CD4-positive, alpha-beta T cell treated with Interleukin-2 at 100 ng/mL for 4 hours (primary cell): Measurements from ENCODE around the gene ZBTB7C.

Experiments
- DNase-seq: peaks from one replicate; pipeline ENCODE4 v3.0.0-alpha.2; 2020; ENCODE audit warnings: low spot score

ZBTB7C gene

DNA sequence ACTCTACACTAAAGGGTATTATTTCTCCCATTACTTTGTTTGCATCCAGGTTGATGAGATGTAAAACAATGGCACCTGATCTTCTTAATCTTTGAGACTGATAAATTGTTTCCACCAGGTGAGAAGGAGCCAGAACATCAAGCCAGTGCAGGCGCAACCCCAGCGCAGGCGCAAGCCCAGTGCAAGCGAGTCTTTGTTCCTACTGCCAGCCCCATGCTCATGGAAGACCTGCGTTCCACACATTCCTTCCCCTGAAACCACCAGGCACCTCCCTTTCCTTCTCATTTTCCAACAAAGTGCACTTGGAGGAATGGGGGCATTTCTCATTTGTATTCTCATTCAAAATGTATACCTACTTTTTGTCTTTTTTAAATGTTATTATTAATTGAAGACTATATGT lies 290.0 kb downstream of the ZBTB7C start:
- DNase-seq: no peak

DNA sequence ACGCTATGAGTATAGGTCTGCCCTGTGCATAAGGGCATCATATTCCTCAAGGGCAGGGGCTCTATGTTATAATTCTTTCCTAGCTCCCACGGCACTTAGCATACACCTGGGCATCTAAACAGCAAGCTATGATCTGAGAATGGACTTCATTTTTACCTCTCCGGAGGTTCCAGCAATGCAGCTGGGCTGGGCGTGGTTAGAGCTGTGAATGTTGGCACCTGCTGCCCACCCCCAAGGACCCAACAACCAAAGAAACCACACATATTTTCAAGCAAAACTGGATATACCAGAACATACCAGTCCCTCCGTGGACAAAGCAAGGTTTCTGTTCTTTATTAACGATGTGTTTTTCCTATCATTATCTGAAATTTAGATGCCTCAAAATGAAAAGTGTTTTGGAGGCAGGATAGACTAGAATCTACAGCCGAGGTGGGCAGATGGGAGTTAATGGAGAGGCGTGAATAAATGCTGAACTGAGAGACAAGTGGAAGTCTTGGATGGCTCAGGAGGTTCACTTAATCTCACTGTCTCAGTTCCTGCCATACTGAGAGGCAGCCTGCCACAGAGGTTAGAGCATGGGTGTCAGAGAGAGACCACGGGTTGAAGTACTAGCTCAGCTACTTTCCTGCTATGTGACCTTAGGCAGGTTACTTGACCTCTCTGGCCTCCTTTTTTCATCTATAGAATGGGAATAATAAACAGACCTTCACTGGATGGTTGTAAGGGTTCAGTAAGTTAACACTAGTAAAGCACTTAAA lies 292.1 kb downstream of the ZBTB7C start:
- no peak for DNase-seq

DNA sequence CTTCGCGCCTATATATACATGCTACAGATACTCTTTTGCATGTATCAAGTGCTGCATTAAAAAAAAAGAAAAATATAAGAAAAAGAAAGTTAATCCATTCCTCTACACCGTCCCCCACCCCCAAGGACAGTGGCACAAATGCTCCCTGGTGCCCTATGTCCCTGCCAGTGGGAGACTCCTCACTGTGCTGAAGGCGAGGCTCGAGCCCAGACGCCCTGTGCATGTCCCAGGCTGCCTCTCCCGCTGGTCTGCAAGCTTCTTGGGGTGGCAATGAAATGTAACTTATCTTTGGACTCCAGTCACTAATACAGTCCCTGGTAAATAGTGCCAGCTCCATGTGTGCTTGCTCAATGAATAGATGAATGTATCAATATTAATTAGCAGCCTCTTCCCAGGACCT lies 293.2 kb downstream of the ZBTB7C start:
- DNase-seq: no peak

- DNase-seq: no peak
Observed at GRCh38 chr18:48113691-48114090, 295.5 kb downstream of the ZBTB7C start.

- DNase-seq: no peak
Observed at GRCh38 chr18:48111587-48111986, 297.6 kb downstream of the ZBTB7C start.

DNA sequence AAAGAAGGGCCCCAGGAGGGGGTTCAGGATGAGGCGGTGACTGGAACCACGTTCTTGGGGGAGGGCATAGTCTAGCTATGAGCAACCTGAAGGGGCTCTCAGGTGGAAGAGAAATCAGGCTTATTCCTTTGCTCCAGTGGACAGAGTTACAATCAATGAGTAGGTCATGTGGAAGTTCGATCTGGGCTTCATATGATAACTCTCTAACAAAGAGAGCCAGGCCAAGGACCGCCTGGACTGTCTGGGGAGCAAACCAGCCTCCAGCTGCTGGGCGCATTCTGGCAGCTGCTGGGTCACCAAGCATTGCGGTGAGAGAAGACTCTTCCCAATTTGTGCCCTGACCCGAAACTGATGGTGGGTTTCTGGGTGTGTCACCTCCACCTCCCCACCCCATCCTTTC lies 298.4 kb downstream of the ZBTB7C start:
- no peak for DNase-seq

DNA sequence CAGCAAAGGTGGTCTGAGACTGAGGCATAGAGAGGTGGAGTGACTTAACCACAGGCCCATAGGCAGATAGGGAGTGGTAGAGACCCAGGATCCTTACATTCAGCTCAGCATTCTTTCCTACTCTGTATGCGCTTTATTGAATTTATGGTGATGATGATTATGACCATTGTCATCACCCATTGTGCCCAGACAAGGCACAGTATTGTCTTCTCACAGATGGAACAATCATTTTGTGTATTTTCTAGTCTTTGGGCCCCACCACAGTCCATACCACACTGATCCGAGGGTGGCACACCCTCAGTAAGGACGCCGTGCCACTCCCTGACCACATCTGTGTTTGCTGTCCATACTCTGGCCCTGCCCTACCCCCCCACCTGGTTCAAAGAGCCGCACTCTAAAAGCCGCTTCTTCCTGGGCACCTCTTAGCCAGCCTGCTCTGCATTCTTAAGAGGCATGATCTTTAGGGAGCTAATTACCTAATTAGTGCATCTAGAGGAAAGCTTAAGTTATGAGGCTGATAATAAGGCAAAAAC lies 299.2 kb downstream of the ZBTB7C start:
- no peak for DNase-seq

- DNase-seq: no peak
Observed at GRCh38 chr18:48108136-48108535, 301.0 kb downstream of the ZBTB7C start.

- DNase-seq: no peak
Observed at GRCh38 chr18:48106976-48107781, 302.0 kb downstream of the ZBTB7C start.

DNA sequence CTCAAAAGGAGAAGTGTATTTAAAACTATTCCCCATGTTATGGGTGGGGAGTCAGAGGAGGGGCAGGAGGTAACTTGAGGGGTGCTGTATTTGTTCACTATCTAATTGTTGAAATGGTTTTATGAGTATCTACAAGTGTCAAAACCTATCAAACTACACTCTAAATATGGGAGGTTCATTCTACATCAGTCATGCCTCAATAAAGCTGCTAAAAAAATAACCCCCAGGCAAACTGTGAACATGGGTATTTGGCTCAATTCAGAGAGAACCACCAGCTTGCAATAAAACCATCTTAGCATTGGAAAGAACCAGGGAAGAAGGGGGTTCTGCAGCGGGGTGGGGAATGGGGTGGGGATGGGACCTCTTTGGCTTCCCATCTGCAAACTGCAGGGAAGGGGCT lies 302.7 kb downstream of the ZBTB7C start:
- DNase-seq: no peak

DNA sequence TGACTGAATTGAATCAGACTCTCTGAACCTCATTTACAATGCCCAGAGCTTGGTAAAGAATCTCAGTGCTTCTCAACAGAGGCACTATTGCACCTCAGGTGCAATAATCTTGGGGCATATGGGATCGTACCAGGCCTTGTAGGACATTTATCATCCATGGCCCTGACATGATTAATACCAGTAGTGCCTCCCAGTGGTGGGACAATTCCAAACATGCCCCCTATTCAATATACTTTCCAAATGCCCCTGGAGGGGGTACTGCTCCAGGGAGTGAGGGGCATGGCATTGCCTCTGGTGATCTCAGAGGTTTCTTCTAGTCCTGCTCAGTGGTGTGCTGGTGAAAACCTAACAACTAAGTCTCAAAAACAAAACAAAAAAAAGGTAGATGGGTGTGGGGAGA lies 303.9 kb downstream of the ZBTB7C start:
- DNase-seq: no peak

DNA sequence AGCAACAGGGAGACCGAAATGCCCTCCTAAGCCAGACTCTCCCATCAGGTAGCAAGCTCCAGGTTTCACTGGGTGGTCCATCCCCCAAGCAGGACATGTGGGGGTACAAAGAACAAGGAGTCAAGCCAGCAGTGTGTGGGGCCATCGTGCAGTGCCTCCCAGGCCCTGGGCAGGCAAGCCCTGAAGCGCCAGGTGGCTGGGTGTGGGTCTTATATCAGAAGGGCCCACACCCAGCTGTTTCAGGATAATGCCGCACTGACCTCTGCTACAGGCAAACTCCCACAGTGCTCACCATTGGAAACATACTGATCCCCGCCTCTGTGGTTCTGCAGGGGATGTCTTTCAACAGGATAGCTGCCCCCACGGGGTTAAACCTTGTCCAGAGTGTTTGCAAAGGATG lies 304.5 kb downstream of the ZBTB7C start:
- DNase-seq: no peak

- DNase-seq: no peak
Observed at GRCh38 chr18:48100651-48101165, 308.5 kb downstream of the ZBTB7C start.

DNA sequence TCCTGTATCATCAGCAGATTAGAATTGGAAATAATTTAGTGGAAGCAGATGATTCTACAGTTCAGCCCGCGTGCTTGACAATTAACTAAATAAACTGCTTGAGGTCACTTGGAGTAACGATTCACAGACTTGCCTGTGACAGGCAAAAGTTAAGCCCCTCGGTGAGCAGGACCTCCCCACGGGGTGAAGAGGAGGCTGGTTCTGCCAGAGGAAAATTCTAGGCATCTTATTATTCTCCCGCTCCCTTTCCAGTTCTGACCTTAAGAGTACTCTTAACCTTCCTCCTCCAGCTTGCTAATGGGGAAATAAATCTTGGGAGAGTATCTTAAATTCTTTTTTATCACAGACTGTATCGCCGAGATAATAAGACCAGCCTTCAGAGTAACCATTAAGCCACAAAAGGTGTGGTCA lies 309.0 kb downstream of the ZBTB7C start:
- no peak for DNase-seq

DNA sequence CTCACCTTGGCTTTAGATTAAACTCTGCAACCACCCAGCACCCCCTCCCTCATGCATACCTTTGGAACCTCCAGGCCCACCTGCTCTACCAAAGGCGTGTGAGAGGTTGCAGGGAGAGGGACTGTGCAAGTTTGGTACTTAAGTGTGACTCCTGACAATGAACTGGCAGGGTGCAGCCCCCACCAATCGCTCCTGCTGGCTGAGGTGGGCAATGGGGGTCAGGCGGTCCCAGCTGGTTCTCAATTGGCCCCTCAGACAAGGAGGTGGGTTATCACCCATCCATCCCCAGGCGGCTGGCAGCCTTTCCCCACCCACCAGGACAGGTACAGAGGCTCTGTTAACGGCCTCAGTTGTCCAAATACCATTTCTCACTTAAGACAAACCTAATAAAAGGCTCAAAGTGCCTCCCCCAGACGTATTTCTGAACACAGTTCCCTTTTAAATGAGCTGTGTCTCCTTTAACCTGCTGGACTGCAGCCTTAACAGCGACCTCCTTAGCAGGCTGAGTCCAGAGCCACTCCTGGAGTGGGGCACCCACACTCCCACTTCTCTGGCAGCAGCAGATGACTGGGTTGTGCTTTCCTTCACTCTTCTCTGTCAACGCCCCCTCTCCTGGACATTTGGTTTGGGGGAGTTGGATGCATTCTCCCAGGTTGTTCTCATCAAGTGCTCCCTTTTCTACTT lies 309.6 kb downstream of the ZBTB7C start:
- no peak for DNase-seq

DNA sequence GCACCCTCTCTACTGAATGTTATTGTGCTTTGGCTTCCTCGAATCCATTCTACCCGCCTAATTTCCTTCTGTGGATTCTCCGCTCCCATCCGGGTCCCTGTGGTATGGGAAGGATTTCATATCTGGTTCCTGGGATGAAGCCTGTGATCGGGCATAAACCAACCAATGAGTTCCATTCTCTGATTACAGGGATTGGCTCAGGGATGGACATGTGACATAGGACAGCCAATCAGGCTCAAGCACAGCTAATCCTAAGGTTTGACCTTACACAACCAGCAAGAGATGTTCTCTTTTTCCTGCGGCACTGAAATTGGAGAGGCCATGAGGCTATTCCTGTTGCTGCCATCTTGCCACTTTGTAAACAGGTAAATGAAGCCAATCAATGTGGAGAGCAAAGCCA lies 310.6 kb downstream of the ZBTB7C start:
- DNase-seq: no peak

- DNase-seq: no peak
Observed at GRCh38 chr18:48098007-48098406, 311.2 kb downstream of the ZBTB7C start.

DNA sequence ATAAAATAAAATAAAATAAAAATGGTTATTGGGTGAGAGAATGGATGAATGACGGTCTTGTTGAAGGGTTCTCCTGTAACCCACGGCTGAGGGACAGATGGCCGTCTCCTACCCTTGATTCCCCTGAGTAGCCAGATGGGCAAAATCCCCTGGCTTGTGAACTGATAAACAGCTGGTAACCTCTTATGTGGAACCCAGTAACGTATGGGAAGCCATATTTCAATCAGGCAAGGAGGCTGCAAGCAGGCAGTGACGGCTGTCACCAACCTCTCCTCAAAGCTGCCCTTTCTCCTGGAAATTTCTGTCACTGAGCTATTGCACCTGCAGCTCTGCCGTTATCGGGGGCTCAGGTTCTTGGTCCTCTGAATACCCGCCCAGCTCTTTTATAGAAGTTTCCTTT lies 313.5 kb downstream of the ZBTB7C start:
- no peak for DNase-seq

GRCh38 chr18:48093104-48093503 lies 316.1 kb downstream of the ZBTB7C start:
- DNase-seq: no peak

GRCh38 chr18:48091869-48092497 lies 317.2 kb downstream of the ZBTB7C start:
- DNase-seq: no peak

DNA sequence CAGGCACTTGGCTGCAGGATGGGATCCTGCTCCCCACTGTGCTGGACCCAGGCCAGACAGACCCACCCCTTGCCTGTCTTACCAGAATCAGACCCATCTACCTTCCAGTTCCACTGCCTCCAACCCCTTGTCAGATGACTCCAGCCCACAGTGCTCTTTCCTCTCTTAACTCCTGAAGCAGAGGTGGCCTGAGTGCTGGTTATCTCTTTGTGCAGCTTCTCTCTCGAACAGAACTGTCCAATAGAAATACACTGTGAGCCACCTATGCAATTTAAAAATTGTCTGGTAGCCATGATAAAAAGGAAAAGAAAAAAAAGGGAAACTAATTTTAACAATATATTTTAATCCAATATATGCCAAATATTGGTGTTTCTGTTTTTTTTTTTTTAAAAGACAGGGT lies 318.5 kb downstream of the ZBTB7C start:
- DNase-seq: no peak

- no peak for DNase-seq
Observed at GRCh38 chr18:48090021-48090420, 319.2 kb downstream of the ZBTB7C start.
